CD14-positive monocyte (primary cell): ENCODE measurements around the gene ABHD17C. TPM values are rescaled to one million over a fixed set of nuclear protein-coding genes. Genes with fewer than 3 reads are reported as not detected.

ENCODE experiments used
- DNase-seq, 3 donors: peaks; one replicate each; pipeline ENCODE4 v3.0.0-alpha.2; 2011 to 2022
- H2AFZ ChIP-seq: 2 replicates; pipeline ENCODE4 v1.6.0; 2012; ENCODE audit warnings: mild to moderate bottlenecking, low read depth, low read length, inconsistent platforms; ENCODE audit not compliant: insufficient read depth, poor library complexity, severe bottlenecking
- H3K27ac ChIP-seq, 2 donors: 1 replicate in 1 of 2; 2 replicates in 1 of 2; pipeline ENCODE4 v1.5.1; 2012 to 2013; ENCODE audit warnings: low read length in 2 of 2, control low read depth in 1 of 2, inconsistent platforms in 1 of 2, low read depth in 1 of 2, mild to moderate bottlenecking in 1 of 2
- H3K27me3 ChIP-seq, 2 donors: one replicate each; pipeline versions ENCODE4 v1.6.0 to v1.6.1; 2011 to 2013; ENCODE audit warnings: low read length in 2 of 2; ENCODE audit not compliant: control insufficient read depth in 2 of 2, insufficient read depth in 2 of 2
- H3K36me3 ChIP-seq, 2 donors: replicated peaks in 1 of 2; 1 replicate in 1 of 2; 2 replicates in 1 of 2; pipeline versions ENCODE4 v1.5.1 to v1.6.1; 2012 to 2013; ENCODE audit warnings: low read length in 2 of 2, control low read depth in 1 of 2, inconsistent platforms in 1 of 2, mild to moderate bottlenecking in 1 of 2; ENCODE audit not compliant: insufficient read depth in 2 of 2, control insufficient read depth in 1 of 2
- H3K4me1 ChIP-seq, 2 donors: 1 replicate in 1 of 2; 2 replicates in 1 of 2; pipeline versions ENCODE4 v1.5.1 to v1.6.1; 2012 to 2013; ENCODE audit warnings: low read length in 2 of 2, control low read depth in 1 of 2, inconsistent platforms in 1 of 2, mild to moderate bottlenecking in 1 of 2, moderate library complexity in 1 of 2; ENCODE audit not compliant: insufficient read depth in 2 of 2, control insufficient read depth in 1 of 2
- H3K4me2 ChIP-seq: replicated peaks from 2 replicates; pipeline ENCODE3; 2012; ENCODE audit warnings: low read length, moderate library complexity, mild to moderate bottlenecking; ENCODE audit not compliant: poor library complexity, severe bottlenecking; ENCODE audit errors: extremely low read depth
- H3K4me3 ChIP-seq, 3 experiments: fragments of 200-600 bp in 1 of 3; sonication (generic) in 1 of 3; replicated peaks in 1 of 3; 1 replicate in 2 of 3; 2 replicates in 1 of 3; pipeline ENCODE4 v1.5.1; 2011 to 2013; ENCODE audit warnings: low read length in 3 of 3, mild to moderate bottlenecking in 3 of 3, control low read depth in 2 of 3, low read depth in 2 of 3, inconsistent platforms in 1 of 3, moderate library complexity in 1 of 3
- H3K79me2 ChIP-seq: 2 replicates; pipeline ENCODE4 v1.6.0; 2012; ENCODE audit warnings: mild to moderate bottlenecking, control low read depth, inconsistent platforms, low read length, moderate library complexity; ENCODE audit not compliant: insufficient read depth
- H3K9ac ChIP-seq: 2 replicates; pipeline ENCODE4 v1.6.0; 2017; ENCODE audit warnings: low read length, mild to moderate bottlenecking; ENCODE audit not compliant: insufficient read depth, poor library complexity, severe bottlenecking
- H3K9me3 ChIP-seq, 2 donors: replicated peaks in 1 of 2; 1 replicate in 1 of 2; 2 replicates in 1 of 2; pipeline versions ENCODE4 v1.5.1 to v1.6.1; 2012 to 2013; ENCODE audit warnings: low read length in 2 of 2, control low read depth in 1 of 2; ENCODE audit not compliant: control insufficient read depth in 1 of 2, insufficient read depth in 1 of 2
- H4K20me1 ChIP-seq: 2 replicates; pipeline ENCODE4 v1.6.0; 2012; ENCODE audit warnings: mild to moderate bottlenecking, low read length, control low read depth, moderate library complexity; ENCODE audit not compliant: insufficient read depth
- H3K27ac Mint-ChIP-seq, 7 donors: one replicate each; pipeline ENCODE4 v1.8.0; 2020; ENCODE audit warnings: mild to moderate bottlenecking in 7 of 7, mixed read lengths in 7 of 7, moderate library complexity in 6 of 7, inconsistent platforms in 2 of 7
- H3K27me3 Mint-ChIP-seq, 3 donors: one replicate each; pipeline ENCODE4 v1.8.0; 2021 to 2022; ENCODE audit warnings: low read depth in 3 of 3, mild to moderate bottlenecking in 3 of 3, mixed read lengths in 3 of 3, moderate library complexity in 3 of 3, inconsistent platforms in 1 of 3
- H3K36me3 Mint-ChIP-seq, 2 donors: one replicate each; pipeline ENCODE4 v1.8.0; 2020; ENCODE audit warnings: mixed read lengths in 2 of 2, inconsistent platforms in 1 of 2, mild to moderate bottlenecking in 1 of 2
- H3K4me1 Mint-ChIP-seq: one replicate; pipeline ENCODE4 v1.8.0; 2020; ENCODE audit warnings: mild to moderate bottlenecking, mixed read lengths
- H3K4me3 Mint-ChIP-seq, 2 donors: one replicate each; pipeline ENCODE4 v1.8.0; 2020; ENCODE audit warnings: mild to moderate bottlenecking in 2 of 2, mixed read lengths in 2 of 2, moderate library complexity in 1 of 2
- H3K9me3 Mint-ChIP-seq, 7 donors: one replicate each; pipeline ENCODE4 v1.8.0; 2020 to 2022; ENCODE audit warnings: mixed read lengths in 7 of 7, mild to moderate bottlenecking in 6 of 7, moderate library complexity in 6 of 7, inconsistent platforms in 2 of 7
- CTCF ChIP-seq: fragments of 200-600 bp; IDR thresholded peaks from one replicate; pipeline ENCODE4 v1.8.0; 2022; ENCODE audit warnings: antibody characterized with exemption, mild to moderate bottlenecking
- WGBS: methylation state at CpG from one replicate; pipeline ENCODE4 v1.1.5; 2013; ENCODE audit warnings: missing lambda C conversion rate; ENCODE audit not compliant: insufficient coverage; 5-methylcytosine and 5-hydroxymethylcytosine counted together
- intact Hi-C, 2 donors: fragments of 100-400 bp; cut with micrococcal nuclease; formaldehyde crosslinking; loops; one replicate each; pipeline versions ENCODE4 v1.15.0 to v1.15.1; 2023
- polyA plus RNA-seq, 3 donors: library from polyadenylated mRNA; depleted of rRNA in 1 of 3; unstranded in 2 of 3; stranded (reverse) in 1 of 3; fragments of 300-500 nt in 2 of 3; fragments of >200 nt in 1 of 3; fragmentation: Illumina TruSeq in 2 of 3; gene quantifications; 1 replicate in 2 of 3; 2 replicates in 1 of 3; pipeline ENCODE4 v1.2.3, GENCODE V29; 2012 to 2021

The ABHD17C gene
- polyA plus RNA-seq, 3 donors, result 0.48 to 0.76 (median 0.68) TPM

DNA sequence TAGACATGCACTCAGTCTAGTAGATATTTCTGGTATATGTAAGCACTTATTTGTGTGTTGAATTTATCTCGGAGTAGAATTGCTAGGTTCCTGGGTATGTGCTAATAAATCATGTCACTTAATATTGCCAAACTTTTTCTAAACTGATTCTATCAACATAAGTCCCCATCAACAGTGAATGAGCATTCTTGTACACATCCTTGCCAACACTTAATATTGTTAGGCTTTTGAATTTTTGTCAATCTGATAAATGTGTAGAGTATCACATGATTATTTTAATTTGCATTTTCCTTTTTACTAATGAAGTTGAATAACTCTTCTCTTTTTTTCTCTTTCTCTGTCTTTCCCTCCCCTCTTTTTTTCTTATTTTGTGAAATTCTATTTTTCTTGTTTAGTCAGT, 50.8 kb downstream of the ABHD17C start:
- no peaks in the 10 kb centered on the region for H3K27me3 ChIP-seq
- no peaks in the 10 kb centered on the region for H3K79me2 ChIP-seq
- H4K20me1 ChIP-seq, result no peaks in the 10 kb centered on the region
- peaks cover 11% of the 10 kb centered on the region in 2 donors for H3K4me1 ChIP-seq
- H3K27ac ChIP-seq, result no peak overlapping the region
- H3K36me3 ChIP-seq, result no peaks in the 10 kb centered on the region
- Mint-ChIP-seq H3K4me1 (peaks cover 30% of the 10 kb centered on the region), H3K9me3 (peaks cover 0 to 5% (median 2%) of the 10 kb centered on the region in 7 donors), H3K27me3 (peaks cover 0 to 2% (median 1%) of the 10 kb centered on the region in 3 donors), H3K4me3 (no peak overlapping the region), H3K27ac (peak overlapping the region in 1 of 7 donors; percentile 16), H3K36me3 (peaks cover 4% of the 10 kb centered on the region in 2 donors)
- no peak overlapping the region for H3K4me2 ChIP-seq
- no peak overlapping the region for H3K4me3 ChIP-seq
- no peak for DNase-seq
- H3K9me3 ChIP-seq, result no peaks in the 10 kb centered on the region
- no peak overlapping the region for H2AFZ ChIP-seq
- intact Hi-C loops, result no loop called here
- no CpG with 5 or more reads among the region's 1 CpG for WGBS
- no peak for TF ChIP-seq CTCF
- no peak overlapping the region for H3K9ac ChIP-seq

- H3K27ac ChIP-seq, result no peak overlapping the region
- H3K9me3 ChIP-seq, result no peaks in the 10 kb centered on the region
- H3K36me3 ChIP-seq, result no peaks in the 10 kb centered on the region
- no peak overlapping the region for H2AFZ ChIP-seq
- no peak overlapping the region for H3K4me3 ChIP-seq
- intact Hi-C loops, result no loop called here
- H3K9me3 Mint-ChIP-seq, result peaks cover 0 to 5% (median 2%) of the 10 kb centered on the region in 7 donors
- no peak for TF ChIP-seq CTCF
- peaks cover 14% of the 10 kb centered on the region for H3K4me1 Mint-ChIP-seq
- H3K27ac Mint-ChIP-seq, result no peak overlapping the region
- H3K9ac ChIP-seq, result no peak overlapping the region
- no peaks in the 10 kb centered on the region for H3K79me2 ChIP-seq
- H3K4me2 ChIP-seq, result no peak overlapping the region
- peaks cover 4 to 7% of the 10 kb centered on the region in 2 donors for H3K36me3 Mint-ChIP-seq
- WGBS, result 92% methylated on average over 8 of the region's 16 CpGs
- DNase-seq, result no peak
- no peaks in the 10 kb centered on the region for H4K20me1 ChIP-seq
- H3K27me3 Mint-ChIP-seq, result peaks cover 0 to 2% (median 1%) of the 10 kb centered on the region in 3 donors
- no peaks in the 10 kb centered on the region for H3K4me1 ChIP-seq
- H3K4me3 Mint-ChIP-seq, result no peak overlapping the region
- no peaks in the 10 kb centered on the region for H3K27me3 ChIP-seq
These were observed 52.4 kb downstream of the ABHD17C start for GRCh38 chr15:80747317-80748053.
